DOHH2 (cell line): ENCODE data around the gene CSGALNACT2.

Experiments
- H3F3A ChIP-seq: fragments of 200-600 bp; sonication (generic), shearing (Covaris generic); 2 replicates; pipeline ENCODE4 v1.6.0; 2016; ENCODE audit warnings: antibody characterized with exemption, mild to moderate bottlenecking; ENCODE audit not compliant: control insufficient read depth, insufficient read depth
- H3K27ac ChIP-seq: fragments of 200-600 bp; sonication (generic); 2 replicates; pipeline ENCODE4 v1.5.1; 2014; ENCODE audit warnings: low read depth, mild to moderate bottlenecking, low read length, moderate library complexity
- H3K27me3 ChIP-seq: fragments of 200-600 bp; sonication (generic); 2 replicates; pipeline ENCODE4 v1.6.1; 2014; ENCODE audit warnings: mild to moderate bottlenecking, low read length, mixed read lengths; ENCODE audit not compliant: control insufficient read depth
- H3K36me3 ChIP-seq: fragments of 200-600 bp; sonication (generic); 2 replicates; pipeline ENCODE4 v1.6.1; 2014; ENCODE audit warnings: mild to moderate bottlenecking, low read length, moderate library complexity, mixed read lengths; ENCODE audit not compliant: control insufficient read depth
- H3K4me1 ChIP-seq: fragments of 200-600 bp; sonication (generic); 2 replicates; pipeline ENCODE4 v1.6.1; 2014; ENCODE audit warnings: mild to moderate bottlenecking, low read length, mixed read lengths; ENCODE audit not compliant: control insufficient read depth
- H3K4me2 ChIP-seq: fragments of 200-600 bp; sonication (generic); 2 replicates; pipeline ENCODE4 v1.6.0; 2014; ENCODE audit warnings: mild to moderate bottlenecking, low read length, moderate library complexity
- H3K4me3 ChIP-seq: fragments of 200-600 bp; sonication (generic); 2 replicates; pipeline ENCODE4 v1.5.1; 2014; ENCODE audit warnings: mild to moderate bottlenecking, low read length, mixed read lengths
- H3K79me2 ChIP-seq: fragments of 200-600 bp; sonication (generic); 2 replicates; pipeline ENCODE4 v1.6.1; 2014; ENCODE audit warnings: mild to moderate bottlenecking, low read length, mixed read lengths; ENCODE audit not compliant: control insufficient read depth
- H3K9me2 ChIP-seq: fragments of 200-600 bp; sonication (generic); replicated peaks from 2 replicates; pipeline ENCODE4 v1.6.1; 2014; ENCODE audit warnings: mild to moderate bottlenecking, low read length, mixed read lengths; ENCODE audit not compliant: control insufficient read depth
- H3K9me3 ChIP-seq: fragments of 200-600 bp; sonication (generic); 2 replicates; pipeline ENCODE4 v1.6.1; 2014; ENCODE audit warnings: antibody characterized with exemption, low read length, mixed read lengths; ENCODE audit not compliant: control insufficient read depth, insufficient read depth
- H4K20me1 ChIP-seq: fragments of 200-600 bp; sonication (generic); 2 replicates; pipeline ENCODE4 v1.6.0; 2014; ENCODE audit warnings: low read depth, mild to moderate bottlenecking, antibody characterized with exemption, low read length, moderate library complexity; ENCODE audit not compliant: control insufficient read depth, insufficient read depth
- CTCF ChIP-seq: fragments of 200-600 bp; sonication (generic); IDR thresholded peaks from one replicate; pipeline ENCODE4 v1.5.1; 2014; ENCODE audit warnings: antibody characterized with exemption, mild to moderate bottlenecking, low read depth, low read length; ENCODE audit not compliant: poor library complexity, severe bottlenecking
- EZH2phosphoT487 ChIP-seq: fragments of 200-600 bp; sonication (generic); IDR thresholded peaks from 2 replicates; pipeline ENCODE4 v1.6.1; 2017; ENCODE audit warnings: borderline replicate concordance, mild to moderate bottlenecking, antibody characterized with exemption, low read length, moderate library complexity, mixed read lengths

The CSGALNACT2 gene

GRCh38 chr10:43209074-43209455, 70.8 kb downstream of the CSGALNACT2 start:
- Histone ChIP-seq H3K9me3 (no peaks in the 10 kb centered on the region), H3K36me3 (no peaks in the 10 kb centered on the region), H3F3A (no peaks in the 10 kb centered on the region), H3K4me3 (no peak overlapping the region), H3K79me2 (no peaks in the 10 kb centered on the region), H4K20me1 (no peaks in the 10 kb centered on the region), H3K27ac (no peak overlapping the region), H3K4me1 (no peaks in the 10 kb centered on the region), H3K9me2 (no peaks in the 10 kb centered on the region), H3K27me3 (no peaks in the 10 kb centered on the region), H3K4me2 (no peak overlapping the region)
- TF ChIP-seq CTCF (no peak), EZH2phosphoT487 (no peak)

- no peaks in the 10 kb centered on the region for H3K9me3 ChIP-seq
These were observed 71.5 kb downstream of the CSGALNACT2 start for GRCh38 chr10:43209651-43210141.

GRCh38 chr10:43210556-43210955, 72.3 kb downstream of the CSGALNACT2 start:
- H3K9me3 ChIP-seq: no peaks in the 10 kb centered on the region
- no peaks in the 10 kb centered on the region for H3K4me1 ChIP-seq
- no peaks in the 10 kb centered on the region for H3K36me3 ChIP-seq
- TF ChIP-seq CTCF (no peak), EZH2phosphoT487 (no peak)
- H3K79me2 ChIP-seq: no peaks in the 10 kb centered on the region
- no peaks in the 10 kb centered on the region for H3F3A ChIP-seq
- H3K4me2 ChIP-seq: no peak overlapping the region
- H3K27me3 ChIP-seq: no peaks in the 10 kb centered on the region
- no peak overlapping the region for H3K27ac ChIP-seq
- no peaks in the 10 kb centered on the region for H3K9me2 ChIP-seq
- H4K20me1 ChIP-seq: no peaks in the 10 kb centered on the region
- H3K4me3 ChIP-seq: no peak overlapping the region

More at GRCh38 chr10:43209651-43210141, 71.5 kb downstream of the CSGALNACT2 start:
- Histone ChIP-seq H3K36me3 (no peaks in the 10 kb centered on the region), H3K79me2 (no peaks in the 10 kb centered on the region), H3F3A (no peaks in the 10 kb centered on the region), H3K27ac (no peak overlapping the region), H3K27me3 (no peaks in the 10 kb centered on the region), H3K4me1 (no peaks in the 10 kb centered on the region), H3K4me3 (no peak overlapping the region), H4K20me1 (no peaks in the 10 kb centered on the region), H3K9me2 (no peaks in the 10 kb centered on the region), H3K4me2 (no peak overlapping the region)
- TF ChIP-seq CTCF (no peak), EZH2phosphoT487 (no peak)
